Nephron progenitor cell (in vitro differentiated cells): Measurements from ENCODE around the gene ACTG2.

Experiments used
- DNase-seq: peaks from one replicate; pipeline ENCODE4 v3.0.0; 2021
- H3K27ac Mint-ChIP-seq: 2 replicates; pipeline ENCODE4 v1.8.0; 2021; ENCODE audit warnings: mild to moderate bottlenecking, moderate library complexity, mixed read lengths
- H3K27me3 Mint-ChIP-seq: 2 replicates; pipeline ENCODE4 v1.8.0; 2021; ENCODE audit warnings: mild to moderate bottlenecking, low read depth, mixed read lengths; ENCODE audit not compliant: poor library complexity
- H3K36me3 Mint-ChIP-seq: 2 replicates; pipeline ENCODE4 v1.8.0; 2021; ENCODE audit warnings: low read depth, mixed read lengths
- H3K4me1 Mint-ChIP-seq: 2 replicates; pipeline ENCODE4 v1.8.0; 2021; ENCODE audit warnings: mixed read lengths
- H3K4me3 Mint-ChIP-seq: 2 replicates; pipeline ENCODE4 v1.8.0; 2021; ENCODE audit warnings: mild to moderate bottlenecking, moderate library complexity, mixed read lengths
- H3K9me3 Mint-ChIP-seq: 2 replicates; pipeline ENCODE4 v1.8.0; 2021; ENCODE audit warnings: mild to moderate bottlenecking, moderate library complexity, mixed read lengths
- CTCF ChIP-seq: fragments of 200-600 bp; sonication (generic); IDR thresholded peaks from 2 replicates; pipeline ENCODE4 v1.5.0; 2021; ENCODE audit warnings: antibody characterized with exemption

ACTG2 gene

GRCh38 chr2:73915437-73915993 is 22.7 kb downstream of the ACTG2 start:
- no peak for TF ChIP-seq CTCF
- Mint-ChIP-seq H3K9me3 (no peaks in the 10 kb centered on the region), H3K36me3 (no peaks in the 10 kb centered on the region), H3K4me1 (no peaks in the 10 kb centered on the region), H3K4me3 (no peak overlapping the region), H3K27me3 (peaks cover 34% of the 10 kb centered on the region), H3K27ac (no peak overlapping the region)
- DNase-seq = no peak

- Mint-ChIP-seq H3K4me1 (peaks cover 5% of the 10 kb centered on the region), H3K36me3 (no peaks in the 10 kb centered on the region), H3K27ac (no peak overlapping the region), H3K9me3 (no peaks in the 10 kb centered on the region), H3K4me3 (no peak overlapping the region), H3K27me3 (peaks cover 45% of the 10 kb centered on the region)
- DNase-seq = no peak
- no peak for TF ChIP-seq CTCF
Observed at GRCh38 chr2:73916666-73917065, 23.9 kb downstream of the ACTG2 start.

GRCh38 chr2:73917296-73917695 is 24.5 kb downstream of the ACTG2 start:
- Mint-ChIP-seq H3K4me1 (peaks cover 5% of the 10 kb centered on the region), H3K4me3 (no peak overlapping the region), H3K36me3 (no peaks in the 10 kb centered on the region), H3K27ac (no peak overlapping the region), H3K27me3 (peaks cover 51% of the 10 kb centered on the region), H3K9me3 (no peaks in the 10 kb centered on the region)
- TF ChIP-seq CTCF = no peak
- no peak for DNase-seq

- DNase-seq = no peak
- Mint-ChIP-seq H3K4me3 (no peak overlapping the region), H3K9me3 (no peaks in the 10 kb centered on the region), H3K27ac (no peak overlapping the region), H3K4me1 (peaks cover 5% of the 10 kb centered on the region), H3K27me3 (peaks cover 55% of the 10 kb centered on the region), H3K36me3 (no peaks in the 10 kb centered on the region)
- TF ChIP-seq CTCF = no peak
Observed at GRCh38 chr2:73917696-73918207, 24.9 kb downstream of the ACTG2 start.

- Mint-ChIP-seq H3K27me3 (peaks cover 66% of the 10 kb centered on the region), H3K36me3 (no peaks in the 10 kb centered on the region), H3K9me3 (no peaks in the 10 kb centered on the region), H3K27ac (no peak overlapping the region), H3K4me1 (peaks cover 5% of the 10 kb centered on the region), H3K4me3 (no peak overlapping the region)
- DNase-seq = no peak
- no peak for TF ChIP-seq CTCF
Observed at GRCh38 chr2:73918856-73919255, 26.0 kb downstream of the ACTG2 start.

- H3K9me3 Mint-ChIP-seq = no peaks in the 10 kb centered on the region
- H3K27ac Mint-ChIP-seq = no peak overlapping the region
- peaks cover 5% of the 10 kb centered on the region for H3K4me1 Mint-ChIP-seq
- peaks cover 75% of the 10 kb centered on the region for H3K27me3 Mint-ChIP-seq
- no peak for DNase-seq
- no peak overlapping the region for H3K4me3 Mint-ChIP-seq
- no peak for TF ChIP-seq CTCF
- H3K36me3 Mint-ChIP-seq = no peaks in the 10 kb centered on the region
Observed at GRCh38 chr2:73919596-73920228, 26.9 kb downstream of the ACTG2 start.
